ENCODE measurements around the gene NRN1L. TPM values are rescaled to one million over a fixed set of nuclear protein-coding genes. Genes with fewer than 3 reads are reported as not detected.

The NRN1L gene
- total RNA-seq, 1 experiment from 2014 or later, result 1.4 TPM

DNA sequence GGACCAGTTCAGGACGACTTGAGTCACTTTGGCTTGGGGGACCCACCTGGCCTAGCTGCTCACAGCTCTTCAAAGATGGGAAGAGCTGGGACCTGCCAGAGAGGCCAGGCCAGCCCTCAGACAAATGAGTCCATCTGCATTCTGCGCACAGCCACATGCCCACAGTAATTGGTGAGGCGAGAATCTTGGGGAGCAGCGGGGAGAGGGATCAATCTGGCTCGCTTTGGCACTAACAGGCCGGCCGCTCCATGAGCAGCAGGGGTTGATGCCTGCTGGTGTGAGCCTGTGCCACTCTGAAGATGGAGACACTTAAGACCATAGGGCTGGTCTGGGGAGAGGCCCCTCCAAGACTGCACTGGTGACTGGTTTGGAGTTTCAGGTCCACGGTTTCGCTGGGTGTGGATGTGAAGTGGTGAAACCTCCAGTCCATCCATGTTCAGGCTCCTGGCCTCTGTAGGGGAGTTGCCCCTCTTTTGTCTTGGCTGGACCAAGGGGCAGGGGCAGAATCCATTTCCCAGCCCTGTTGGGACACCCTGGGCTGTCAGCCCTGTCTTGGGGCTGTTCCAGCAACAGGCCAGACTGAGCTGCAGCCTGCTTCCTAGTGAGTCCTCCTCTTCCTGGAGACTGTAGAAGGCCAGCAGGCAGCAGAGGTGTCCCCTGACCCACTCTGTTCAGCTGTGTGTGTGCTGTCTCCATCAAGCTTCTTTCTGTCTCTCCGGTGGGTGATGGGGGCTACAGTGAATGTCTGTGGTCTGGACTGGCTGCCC is 39.6 kb downstream of the NRN1L start:
- H2AFZ ChIP-seq (ENCODE audit: low read depth, low read length, poor library complexity, severe bottlenecking), result no peak overlapping the region
- ChIA-PET CTCF (interaction anchor here (0.6 to 1.3 kb wide), 4 partner anchors 107 to 401 kb away, joined by 3 to 4 read pairs (median 4); no protein-coding TSS in a partner anchor), POLR2A (interaction anchor here (2.4 kb wide), 1 partner anchor 11 kb away, joined by 8 read pairs; no protein-coding TSS in a partner anchor), RAD21 (ENCODE audit: low non-redundant PET in 1 of 2, low total read pairs in 2 of 2, uncharacterized antibody in 2 of 2, unreplicated experiment in 2 of 2) (no interaction called here)
- H3K9ac ChIP-seq (ENCODE audit: low read length), result no peak overlapping the region
- H3K9me3 ChIP-seq (ENCODE audit: control insufficient read depth in 1 of 2, insufficient read depth in 1 of 2, low read depth in 1 of 2, low read length in 2 of 2), result no peaks in the 10 kb centered on the region
- H3K9me2 ChIP-seq (ENCODE audit: insufficient read depth), result no peaks in the 10 kb centered on the region
- no peaks in the 10 kb centered on the region for H3K79me2 ChIP-seq (ENCODE audit: insufficient read depth, low read length)
- no TSS peak for BruUV-seq (replicated peaks)
- intact Hi-C loops (cut with micrococcal nuclease), result no loop called here
- no peak overlapping the region for H3K27ac ChIP-seq (ENCODE audit: low read depth, low read length)
- TF ChIP-seq, protein P1, sequence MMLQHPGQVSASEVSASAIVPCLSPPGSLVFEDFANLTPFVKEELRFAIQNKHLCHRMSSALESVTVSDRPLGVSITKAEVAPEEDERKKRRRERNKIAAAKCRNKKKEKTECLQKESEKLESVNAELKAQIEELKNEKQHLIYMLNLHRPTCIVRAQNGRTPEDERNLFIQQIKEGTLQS (IDR thresholded peaks at IDR 0.05), result no peak
- TF ChIP-seq ZFX (IDR thresholded peaks at IDR 0.05) (no peak), ELF1 (IDR thresholded peaks at IDR 0.05; ENCODE audit: borderline replicate concordance, low read depth) (no peak), ZNF274 (IDR thresholded peaks at IDR 0.05; ENCODE audit: low read depth, low read length) (no peak), SP1 (IDR thresholded peaks at IDR 0.05; ENCODE audit: low read depth) (no peak), CBX3 (IDR thresholded peaks at IDR 0.05; ENCODE audit: low read depth) (no peak), FOSL1 (IDR thresholded peaks at IDR 0.05; ENCODE audit: low read depth) (no peak), YY1 (IDR thresholded peaks at IDR 0.05; ENCODE audit: extremely low read depth, insufficient replicate concordance, low read depth, low read length) (no peak), POLR2A (IDR thresholded peaks at IDR 0.05; ENCODE audit: borderline replicate concordance, extremely low read depth, insufficient read depth, insufficient read length) (no peak), SRF (IDR thresholded peaks at IDR 0.05; ENCODE audit: low read depth) (no peak), EZH2 (IDR thresholded peaks at IDR 0.05) (no peak)
- TF ChIP-seq, protein P2, sequence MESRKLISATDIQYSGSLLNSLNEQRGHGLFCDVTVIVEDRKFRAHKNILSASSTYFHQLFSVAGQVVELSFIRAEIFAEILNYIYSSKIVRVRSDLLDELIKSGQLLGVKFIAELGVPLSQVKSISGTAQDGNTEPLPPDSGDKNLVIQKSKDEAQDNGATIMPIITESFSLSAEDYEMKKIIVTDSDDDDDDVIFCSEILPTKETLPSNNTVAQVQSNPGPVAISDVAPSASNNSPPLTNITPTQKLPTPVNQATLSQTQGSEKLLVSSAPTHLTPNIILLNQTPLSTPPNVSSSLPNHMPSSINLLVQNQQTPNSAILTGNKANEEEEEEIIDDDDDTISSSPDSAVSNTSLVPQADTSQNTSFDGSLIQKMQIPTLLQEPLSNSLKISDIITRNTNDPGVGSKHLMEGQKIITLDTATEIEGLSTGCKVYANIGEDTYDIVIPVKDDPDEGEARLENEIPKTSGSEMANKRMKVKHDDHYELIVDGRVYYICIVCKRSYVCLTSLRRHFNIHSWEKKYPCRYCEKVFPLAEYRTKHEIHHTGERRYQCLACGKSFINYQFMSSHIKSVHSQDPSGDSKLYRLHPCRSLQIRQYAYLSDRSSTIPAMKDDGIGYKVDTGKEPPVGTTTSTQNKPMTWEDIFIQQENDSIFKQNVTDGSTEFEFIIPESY (IDR thresholded peaks at IDR 0.05; ENCODE audit: extremely low read depth, insufficient replicate concordance, low read length), result no peak
- TF ChIP-seq, protein P3, sequence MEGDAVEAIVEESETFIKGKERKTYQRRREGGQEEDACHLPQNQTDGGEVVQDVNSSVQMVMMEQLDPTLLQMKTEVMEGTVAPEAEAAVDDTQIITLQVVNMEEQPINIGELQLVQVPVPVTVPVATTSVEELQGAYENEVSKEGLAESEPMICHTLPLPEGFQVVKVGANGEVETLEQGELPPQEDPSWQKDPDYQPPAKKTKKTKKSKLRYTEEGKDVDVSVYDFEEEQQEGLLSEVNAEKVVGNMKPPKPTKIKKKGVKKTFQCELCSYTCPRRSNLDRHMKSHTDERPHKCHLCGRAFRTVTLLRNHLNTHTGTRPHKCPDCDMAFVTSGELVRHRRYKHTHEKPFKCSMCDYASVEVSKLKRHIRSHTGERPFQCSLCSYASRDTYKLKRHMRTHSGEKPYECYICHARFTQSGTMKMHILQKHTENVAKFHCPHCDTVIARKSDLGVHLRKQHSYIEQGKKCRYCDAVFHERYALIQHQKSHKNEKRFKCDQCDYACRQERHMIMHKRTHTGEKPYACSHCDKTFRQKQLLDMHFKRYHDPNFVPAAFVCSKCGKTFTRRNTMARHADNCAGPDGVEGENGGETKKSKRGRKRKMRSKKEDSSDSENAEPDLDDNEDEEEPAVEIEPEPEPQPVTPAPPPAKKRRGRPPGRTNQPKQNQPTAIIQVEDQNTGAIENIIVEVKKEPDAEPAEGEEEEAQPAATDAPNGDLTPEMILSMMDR (IDR thresholded peaks at IDR 0.05 in 2 of 3, conservative IDR thresholded peaks at IDR 0.05 in 1 of 3; ENCODE audit: borderline replicate concordance in 1 of 3, insufficient read depth in 1 of 3, low read depth in 2 of 3, low read length in 2 of 3), result no peak
- TF ChIP-seq, protein P4, sequence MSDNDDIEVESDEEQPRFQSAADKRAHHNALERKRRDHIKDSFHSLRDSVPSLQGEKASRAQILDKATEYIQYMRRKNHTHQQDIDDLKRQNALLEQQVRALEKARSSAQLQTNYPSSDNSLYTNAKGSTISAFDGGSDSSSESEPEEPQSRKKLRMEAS (IDR thresholded peaks at IDR 0.05), result no peak
- TF ChIP-seq, protein P5, sequence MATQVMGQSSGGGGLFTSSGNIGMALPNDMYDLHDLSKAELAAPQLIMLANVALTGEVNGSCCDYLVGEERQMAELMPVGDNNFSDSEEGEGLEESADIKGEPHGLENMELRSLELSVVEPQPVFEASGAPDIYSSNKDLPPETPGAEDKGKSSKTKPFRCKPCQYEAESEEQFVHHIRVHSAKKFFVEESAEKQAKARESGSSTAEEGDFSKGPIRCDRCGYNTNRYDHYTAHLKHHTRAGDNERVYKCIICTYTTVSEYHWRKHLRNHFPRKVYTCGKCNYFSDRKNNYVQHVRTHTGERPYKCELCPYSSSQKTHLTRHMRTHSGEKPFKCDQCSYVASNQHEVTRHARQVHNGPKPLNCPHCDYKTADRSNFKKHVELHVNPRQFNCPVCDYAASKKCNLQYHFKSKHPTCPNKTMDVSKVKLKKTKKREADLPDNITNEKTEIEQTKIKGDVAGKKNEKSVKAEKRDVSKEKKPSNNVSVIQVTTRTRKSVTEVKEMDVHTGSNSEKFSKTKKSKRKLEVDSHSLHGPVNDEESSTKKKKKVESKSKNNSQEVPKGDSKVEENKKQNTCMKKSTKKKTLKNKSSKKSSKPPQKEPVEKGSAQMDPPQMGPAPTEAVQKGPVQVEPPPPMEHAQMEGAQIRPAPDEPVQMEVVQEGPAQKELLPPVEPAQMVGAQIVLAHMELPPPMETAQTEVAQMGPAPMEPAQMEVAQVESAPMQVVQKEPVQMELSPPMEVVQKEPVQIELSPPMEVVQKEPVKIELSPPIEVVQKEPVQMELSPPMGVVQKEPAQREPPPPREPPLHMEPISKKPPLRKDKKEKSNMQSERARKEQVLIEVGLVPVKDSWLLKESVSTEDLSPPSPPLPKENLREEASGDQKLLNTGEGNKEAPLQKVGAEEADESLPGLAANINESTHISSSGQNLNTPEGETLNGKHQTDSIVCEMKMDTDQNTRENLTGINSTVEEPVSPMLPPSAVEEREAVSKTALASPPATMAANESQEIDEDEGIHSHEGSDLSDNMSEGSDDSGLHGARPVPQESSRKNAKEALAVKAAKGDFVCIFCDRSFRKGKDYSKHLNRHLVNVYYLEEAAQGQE (IDR thresholded peaks at IDR 0.05; ENCODE audit: low read depth), result no peak
- H4K20me1 ChIP-seq (ENCODE audit: insufficient read depth), result no peaks in the 10 kb centered on the region
- ATAC-seq, result no peak
- DNase-seq (ENCODE audit: low read depth, low spot score), result no peak
- H3K4me3 ChIP-seq (replicated peaks in 1 of 2; ENCODE audit: low read depth in 1 of 2, low read length in 2 of 2), result no peak overlapping the region
- H3K4me1 ChIP-seq (ENCODE audit: control insufficient read depth in 1 of 2, insufficient read depth in 2 of 2, low read length in 2 of 2), result no peaks in the 10 kb centered on the region
- no peaks in the 10 kb centered on the region; a peak in 1 of 4 replicates for H3K36me3 ChIP-seq (ENCODE audit: control insufficient read depth in 1 of 2, insufficient read depth in 2 of 2, low read length in 2 of 2)
- H3K4me2 ChIP-seq (ENCODE audit: low read length), result no peak overlapping the region
- H3K27me3 ChIP-seq (ENCODE audit: insufficient read depth, low read length), result no peaks in the 10 kb centered on the region

Data from HCT116 (cell line).